DOHH2 (cell line): ENCODE measurements around the gene FUT6.

Experiments used
- H3F3A ChIP-seq: fragments of 200-600 bp; sonication (generic), shearing (Covaris generic); 2 replicates; pipeline ENCODE4 v1.6.0; 2016; ENCODE audit warnings: antibody characterized with exemption, mild to moderate bottlenecking; ENCODE audit not compliant: control insufficient read depth, insufficient read depth
- H3K27ac ChIP-seq: fragments of 200-600 bp; sonication (generic); 2 replicates; pipeline ENCODE4 v1.5.1; 2014; ENCODE audit warnings: low read depth, mild to moderate bottlenecking, low read length, moderate library complexity
- H3K27me3 ChIP-seq: fragments of 200-600 bp; sonication (generic); 2 replicates; pipeline ENCODE4 v1.6.1; 2014; ENCODE audit warnings: mild to moderate bottlenecking, low read length, mixed read lengths; ENCODE audit not compliant: control insufficient read depth
- H3K36me3 ChIP-seq: fragments of 200-600 bp; sonication (generic); 2 replicates; pipeline ENCODE4 v1.6.1; 2014; ENCODE audit warnings: mild to moderate bottlenecking, low read length, moderate library complexity, mixed read lengths; ENCODE audit not compliant: control insufficient read depth
- H3K4me1 ChIP-seq: fragments of 200-600 bp; sonication (generic); 2 replicates; pipeline ENCODE4 v1.6.1; 2014; ENCODE audit warnings: mild to moderate bottlenecking, low read length, mixed read lengths; ENCODE audit not compliant: control insufficient read depth
- H3K4me2 ChIP-seq: fragments of 200-600 bp; sonication (generic); 2 replicates; pipeline ENCODE4 v1.6.0; 2014; ENCODE audit warnings: mild to moderate bottlenecking, low read length, moderate library complexity
- H3K4me3 ChIP-seq: fragments of 200-600 bp; sonication (generic); 2 replicates; pipeline ENCODE4 v1.5.1; 2014; ENCODE audit warnings: mild to moderate bottlenecking, low read length, mixed read lengths
- H3K79me2 ChIP-seq: fragments of 200-600 bp; sonication (generic); 2 replicates; pipeline ENCODE4 v1.6.1; 2014; ENCODE audit warnings: mild to moderate bottlenecking, low read length, mixed read lengths; ENCODE audit not compliant: control insufficient read depth
- H3K9me2 ChIP-seq: fragments of 200-600 bp; sonication (generic); replicated peaks from 2 replicates; pipeline ENCODE4 v1.6.1; 2014; ENCODE audit warnings: mild to moderate bottlenecking, low read length, mixed read lengths; ENCODE audit not compliant: control insufficient read depth
- H3K9me3 ChIP-seq: fragments of 200-600 bp; sonication (generic); 2 replicates; pipeline ENCODE4 v1.6.1; 2014; ENCODE audit warnings: antibody characterized with exemption, low read length, mixed read lengths; ENCODE audit not compliant: control insufficient read depth, insufficient read depth
- H4K20me1 ChIP-seq: fragments of 200-600 bp; sonication (generic); 2 replicates; pipeline ENCODE4 v1.6.0; 2014; ENCODE audit warnings: low read depth, mild to moderate bottlenecking, antibody characterized with exemption, low read length, moderate library complexity; ENCODE audit not compliant: control insufficient read depth, insufficient read depth
- CTCF ChIP-seq: fragments of 200-600 bp; sonication (generic); IDR thresholded peaks from one replicate; pipeline ENCODE4 v1.5.1; 2014; ENCODE audit warnings: antibody characterized with exemption, mild to moderate bottlenecking, low read depth, low read length; ENCODE audit not compliant: poor library complexity, severe bottlenecking
- EZH2phosphoT487 ChIP-seq: fragments of 200-600 bp; sonication (generic); IDR thresholded peaks from 2 replicates; pipeline ENCODE4 v1.6.1; 2017; ENCODE audit warnings: borderline replicate concordance, mild to moderate bottlenecking, antibody characterized with exemption, low read length, moderate library complexity, mixed read lengths

Gene FUT6

DNA sequence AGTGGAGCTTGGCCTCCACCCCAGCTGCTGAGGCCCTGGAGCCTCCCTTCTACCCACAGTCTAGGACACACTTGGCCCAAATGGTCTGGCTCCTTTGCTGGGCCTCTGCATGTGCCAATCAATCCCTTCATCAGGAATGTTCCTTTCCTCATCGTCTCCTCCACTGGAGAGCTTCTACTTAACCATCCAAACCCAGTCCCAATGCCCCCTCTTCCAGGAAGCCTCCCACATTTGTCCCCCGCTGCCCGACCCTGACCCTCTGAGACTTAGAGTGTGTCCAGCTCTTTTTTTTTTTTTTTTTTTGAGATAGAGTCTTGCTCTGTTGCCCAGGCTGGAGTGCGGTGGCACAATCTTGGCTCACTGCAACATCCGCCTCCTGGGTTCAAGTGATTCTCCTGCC, 51.1 kb downstream of the FUT6 start:
- H3K9me3 ChIP-seq: no peaks in the 10 kb centered on the region
- H3K4me2 ChIP-seq: no peak overlapping the region
- peaks cover 20% of the 10 kb centered on the region for H3K79me2 ChIP-seq
- H3K36me3 ChIP-seq: peaks cover 59% of the 10 kb centered on the region
- TF ChIP-seq EZH2phosphoT487 (no peak), CTCF (no peak)
- H3F3A ChIP-seq: no peaks in the 10 kb centered on the region
- 0 out of 2 replicates have a peak, but pooled peaks cover 4% of the 10 kb centered on the region for H4K20me1 ChIP-seq
- peaks cover 11% of the 10 kb centered on the region for H3K4me1 ChIP-seq
- H3K9me2 ChIP-seq: no peaks in the 10 kb centered on the region
- no peak overlapping the region for H3K4me3 ChIP-seq
- H3K27me3 ChIP-seq: no peaks in the 10 kb centered on the region
- H3K27ac ChIP-seq: no peak overlapping the region

DNA sequence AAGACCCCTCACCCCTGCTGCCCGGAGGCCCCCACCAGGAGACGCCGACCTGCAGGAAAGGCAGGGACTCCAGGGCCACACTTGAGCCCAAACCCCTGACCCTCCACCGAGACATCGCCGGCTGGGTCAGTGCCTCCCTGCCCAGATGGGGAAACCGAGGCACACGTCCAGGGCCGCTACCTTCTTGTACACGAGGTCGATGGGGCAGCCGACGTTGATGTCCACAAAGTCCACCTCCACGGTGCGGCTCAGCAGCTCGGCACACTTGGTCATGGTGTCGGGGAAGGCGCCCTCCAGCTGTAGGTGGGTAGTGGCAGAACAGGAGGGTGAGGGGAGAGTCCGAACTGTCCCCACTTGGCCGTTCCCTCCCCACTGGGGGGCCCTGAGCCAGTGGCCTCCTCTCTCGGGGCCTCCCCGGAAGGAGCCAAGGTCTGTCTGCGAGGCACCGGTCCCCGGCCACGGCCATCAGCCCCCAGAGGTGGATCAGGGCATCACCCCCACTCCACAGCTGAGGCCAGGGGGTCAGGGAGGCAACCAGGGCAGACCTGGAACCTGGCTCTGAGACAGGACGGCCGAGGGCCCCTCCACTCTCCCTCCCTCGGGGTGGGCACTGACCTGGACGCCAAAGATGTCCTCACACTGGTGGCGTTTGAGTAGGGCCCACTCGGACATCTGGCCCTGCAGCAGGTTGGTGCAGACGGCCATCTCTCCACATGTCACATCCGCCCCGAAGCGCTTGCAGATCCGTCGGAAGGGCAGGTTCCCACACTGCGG, 51.9 kb downstream of the FUT6 start:
- Histone ChIP-seq H3F3A (no peaks in the 10 kb centered on the region), H3K4me2 (no peak overlapping the region), H3K9me3 (no peaks in the 10 kb centered on the region), H3K36me3 (peaks cover 61% of the 10 kb centered on the region), H3K27me3 (no peaks in the 10 kb centered on the region), H3K9me2 (no peaks in the 10 kb centered on the region), H3K4me3 (no peak overlapping the region), H3K4me1 (peaks cover 11% of the 10 kb centered on the region), H3K79me2 (peaks cover 20% of the 10 kb centered on the region), H4K20me1 (peaks cover 4% of the 10 kb centered on the region; the same call in 1 of the 2 replicates), H3K27ac (no peak overlapping the region)
- TF ChIP-seq EZH2phosphoT487: no peak
- no peak for TF ChIP-seq CTCF

GRCh38 chr19:5786593-5787408, 52.7 kb downstream of the FUT6 start:
- Histone ChIP-seq H4K20me1 (peaks cover 4% of the 10 kb centered on the region; the same call in 1 of the 2 replicates), H3K36me3 (peaks cover 62% of the 10 kb centered on the region)

More at GRCh38 chr19:5786593-5787408, 52.7 kb downstream of the FUT6 start:
- Histone ChIP-seq H3K27ac (no peak overlapping the region), H3K79me2 (peaks cover 20% of the 10 kb centered on the region), H3K4me1 (peaks cover 11% of the 10 kb centered on the region), H3K4me3 (no peak overlapping the region), H3K9me2 (no peaks in the 10 kb centered on the region), H3K9me3 (no peaks in the 10 kb centered on the region), H3F3A (no peaks in the 10 kb centered on the region), H3K27me3 (no peaks in the 10 kb centered on the region), H3K4me2 (no peak overlapping the region)
- TF ChIP-seq EZH2phosphoT487 (no peak), CTCF (no peak)
